ENCODE results near the gene MEGF11.

Gene MEGF11

GRCh38 chr15:66068801-66069200, 184.7 kb downstream of the MEGF11 start:
- H3K4me3 ChIP-seq (ENCODE audit: low read length): no peak overlapping the region
- no peak for TF ChIP-seq CTCF (conservative IDR thresholded peaks at IDR 0.05; ENCODE audit: low read depth, low read length)
- DNase-seq (ENCODE audit: low read depth): no peak

DNA sequence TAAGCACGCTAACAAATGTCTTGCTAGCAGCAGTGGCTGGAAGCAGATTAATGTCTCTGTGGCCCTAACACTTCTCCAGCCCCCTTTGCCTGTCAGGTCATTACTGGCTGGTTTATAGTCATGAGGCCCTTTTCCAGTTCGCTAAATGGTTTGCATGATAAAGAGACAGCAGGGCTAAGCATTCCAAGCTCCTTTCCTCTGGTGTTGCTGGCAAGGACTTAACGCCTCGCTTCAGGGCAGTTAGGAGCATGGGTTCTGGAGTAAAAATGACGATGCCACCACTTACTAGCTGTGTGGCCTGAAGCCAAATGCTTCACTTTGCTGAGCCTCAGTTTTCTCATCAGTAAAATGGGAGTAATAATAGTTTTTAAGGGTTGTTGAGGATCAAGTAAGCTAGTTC, 185.9 kb downstream of the MEGF11 start:
- TF ChIP-seq CTCF (conservative IDR thresholded peaks at IDR 0.05; ENCODE audit: low read depth, low read length): no peak
- H3K4me3 ChIP-seq (ENCODE audit: low read length): no peak overlapping the region
- no peak for DNase-seq (ENCODE audit: low read depth)

DNA sequence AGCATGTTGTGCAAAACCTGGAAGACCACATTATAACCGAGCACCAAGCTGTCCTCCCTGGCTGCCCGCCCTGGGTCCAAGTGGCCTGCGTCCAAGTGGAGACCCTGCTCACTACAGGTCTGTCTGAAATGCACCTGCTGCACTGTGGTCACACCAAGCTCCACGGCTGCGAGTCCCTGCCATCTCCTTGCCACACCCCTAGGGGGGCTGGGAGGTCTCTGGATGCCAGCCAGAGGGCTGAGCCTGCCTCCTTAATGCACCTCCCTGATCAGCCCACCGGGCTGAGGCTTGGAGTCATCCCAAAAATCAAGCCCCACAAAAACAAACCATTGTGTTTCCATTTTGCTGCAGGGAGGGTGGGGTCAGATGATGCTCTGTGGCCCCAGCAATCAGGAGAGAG, 187.1 kb downstream of the MEGF11 start:
- no peak for DNase-seq (ENCODE audit: low read depth)

GRCh38 chr15:66066005-66066404, 187.5 kb downstream of the MEGF11 start:
- no peak for TF ChIP-seq CTCF (conservative IDR thresholded peaks at IDR 0.05; ENCODE audit: low read depth, low read length)
- no peak overlapping the region for H3K4me3 ChIP-seq (ENCODE audit: low read length)
- no peak for DNase-seq (ENCODE audit: low read depth)

More for the DNA sequence above, 187.1 kb downstream of the MEGF11 start:
- H3K4me3 ChIP-seq (ENCODE audit: low read length): no peak overlapping the region
- no peak for TF ChIP-seq CTCF (conservative IDR thresholded peaks at IDR 0.05; ENCODE audit: low read depth, low read length)

GRCh38 chr15:66065325-66065724, 188.2 kb downstream of the MEGF11 start:
- no peak for DNase-seq (ENCODE audit: low read depth)
- no peak for TF ChIP-seq CTCF (conservative IDR thresholded peaks at IDR 0.05; ENCODE audit: low read depth, low read length)
- no peak overlapping the region for H3K4me3 ChIP-seq (ENCODE audit: low read length)

- H3K4me3 ChIP-seq (ENCODE audit: low read length): no peak overlapping the region
- TF ChIP-seq CTCF (conservative IDR thresholded peaks at IDR 0.05; ENCODE audit: low read depth, low read length): no peak
- DNase-seq (ENCODE audit: low read depth): no peak
Observed at GRCh38 chr15:66063147-66063546, 190.4 kb downstream of the MEGF11 start.

DNA sequence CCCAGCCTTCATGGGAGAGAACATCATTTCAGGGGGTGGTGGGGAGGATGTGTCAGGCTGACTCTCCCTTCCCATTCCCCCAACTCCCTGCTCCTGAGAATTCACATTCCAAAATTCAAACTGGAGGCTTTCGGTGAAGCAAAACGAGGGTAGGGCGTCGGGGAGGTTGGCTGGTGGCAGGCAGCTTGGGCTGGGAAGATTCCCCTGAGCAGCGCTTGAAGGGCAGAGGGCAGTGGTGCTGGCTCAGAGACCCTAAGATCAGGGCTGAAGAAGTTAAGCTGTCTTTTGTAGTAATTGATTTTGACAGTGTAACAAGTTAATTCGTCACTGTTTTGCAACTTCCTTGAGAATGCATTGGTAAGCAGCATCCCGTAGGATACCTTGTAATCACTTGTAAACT, 196.5 kb downstream of the MEGF11 start:
- no peak overlapping the region for H3K4me3 ChIP-seq (ENCODE audit: low read length)
- no peak for DNase-seq (ENCODE audit: low read depth)
- TF ChIP-seq CTCF (conservative IDR thresholded peaks at IDR 0.05; ENCODE audit: low read depth, low read length): no peak

Measured in retinal pigment epithelial cell (primary cell).